Bronchial epithelial cell (primary cell): ENCODE data around the gene CHRNA4. TPM values are rescaled to one million over a fixed set of nuclear protein-coding genes. Genes with fewer than 3 reads are reported as not detected.

ENCODE experiments used
- DNase-seq: peaks from one replicate; pipeline ENCODE4 v3.0.0-alpha.2; 2010; ENCODE audit warnings: low read depth
- FAIRE-seq: peaks from 2 replicates; lab custom pipeline; 2011; peaks lifted over from hg19 to GRCh38; lab: Jason Lieb, UNC
- H3K27me3 ChIP-seq: 2 replicates; pipeline ENCODE4 v1.5.1; 2011; ENCODE audit warnings: low read length; ENCODE audit not compliant: control insufficient read depth, insufficient read depth
- H3K36me3 ChIP-seq: 2 replicates; pipeline ENCODE4 v1.5.1; 2011; ENCODE audit warnings: low read length; ENCODE audit not compliant: control insufficient read depth, insufficient read depth
- H3K4me3 ChIP-seq: 2 replicates; pipeline ENCODE4 v1.5.1; 2011; ENCODE audit warnings: mild to moderate bottlenecking, low read depth, low read length, control low read depth
- total RNA-seq: library from RNA; depleted of rRNA; stranded (reverse); fragments of >200 nt; gene quantifications from 2 replicates; pipeline ENCODE4 v1.2.1, GENCODE V29; 2014
- TF ChIP-seq, protein P1 (sequence below): IDR thresholded peaks from 2 replicates; pipeline ENCODE4 v1.5.1; 2011; ENCODE audit warnings: mild to moderate bottlenecking, moderate library complexity, low read length, control low read depth, inconsistent platforms; ENCODE audit not compliant: insufficient read depth, severe bottlenecking

The CHRNA4 gene
- total RNA-seq, 1 donor from 2014 or later, result not detected

DNA sequence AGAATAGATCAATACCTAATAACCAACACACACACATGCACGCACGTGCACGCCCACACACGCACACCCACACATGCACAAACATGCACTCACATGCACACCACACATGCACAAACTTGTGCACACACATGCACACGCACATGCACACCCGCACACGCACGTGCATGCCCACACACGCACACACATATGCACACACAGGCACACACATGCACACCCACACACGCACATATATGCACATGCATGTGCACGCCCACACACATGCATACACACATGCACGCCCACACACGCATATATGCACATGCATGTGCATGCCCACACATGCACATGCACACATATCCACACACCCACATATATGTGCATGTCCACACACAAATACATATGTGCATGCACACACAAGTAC is 26.2 kb upstream of the CHRNA4 start:
- DNase-seq (no peak), FAIRE-seq (peak; percentile 86)
- TF ChIP-seq, protein P1, sequence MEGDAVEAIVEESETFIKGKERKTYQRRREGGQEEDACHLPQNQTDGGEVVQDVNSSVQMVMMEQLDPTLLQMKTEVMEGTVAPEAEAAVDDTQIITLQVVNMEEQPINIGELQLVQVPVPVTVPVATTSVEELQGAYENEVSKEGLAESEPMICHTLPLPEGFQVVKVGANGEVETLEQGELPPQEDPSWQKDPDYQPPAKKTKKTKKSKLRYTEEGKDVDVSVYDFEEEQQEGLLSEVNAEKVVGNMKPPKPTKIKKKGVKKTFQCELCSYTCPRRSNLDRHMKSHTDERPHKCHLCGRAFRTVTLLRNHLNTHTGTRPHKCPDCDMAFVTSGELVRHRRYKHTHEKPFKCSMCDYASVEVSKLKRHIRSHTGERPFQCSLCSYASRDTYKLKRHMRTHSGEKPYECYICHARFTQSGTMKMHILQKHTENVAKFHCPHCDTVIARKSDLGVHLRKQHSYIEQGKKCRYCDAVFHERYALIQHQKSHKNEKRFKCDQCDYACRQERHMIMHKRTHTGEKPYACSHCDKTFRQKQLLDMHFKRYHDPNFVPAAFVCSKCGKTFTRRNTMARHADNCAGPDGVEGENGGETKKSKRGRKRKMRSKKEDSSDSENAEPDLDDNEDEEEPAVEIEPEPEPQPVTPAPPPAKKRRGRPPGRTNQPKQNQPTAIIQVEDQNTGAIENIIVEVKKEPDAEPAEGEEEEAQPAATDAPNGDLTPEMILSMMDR, result no peak
- no peaks in the 10 kb centered on the region for H3K36me3 ChIP-seq
- no peak overlapping the region for H3K4me3 ChIP-seq
- no peaks in the 10 kb centered on the region for H3K27me3 ChIP-seq

DNA sequence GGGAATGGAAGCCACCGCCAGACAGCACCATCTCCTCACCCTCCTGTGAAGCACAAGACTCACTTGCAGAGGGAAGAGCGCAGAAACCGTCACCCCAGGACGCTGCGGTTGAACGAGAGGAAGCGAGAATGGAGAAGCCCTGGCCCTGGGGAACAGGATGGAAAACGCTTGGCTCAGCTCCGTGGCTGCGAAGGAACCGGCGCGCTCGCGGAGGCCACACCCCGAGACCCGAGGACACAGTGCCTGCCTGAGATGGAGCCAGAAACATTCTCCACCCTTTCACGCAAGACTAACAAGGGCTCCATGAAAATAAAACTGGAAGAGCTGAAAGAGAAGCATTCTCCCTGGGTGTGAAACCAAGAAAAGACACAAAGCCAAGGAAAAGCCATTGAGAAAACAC is 25.3 kb upstream of the CHRNA4 start:
- Histone ChIP-seq H3K4me3 (no peak overlapping the region), H3K36me3 (no peaks in the 10 kb centered on the region), H3K27me3 (no peaks in the 10 kb centered on the region)
- FAIRE-seq, result no peak
- DNase-seq, result no peak
- TF ChIP-seq, protein P1, result no peak

DNA sequence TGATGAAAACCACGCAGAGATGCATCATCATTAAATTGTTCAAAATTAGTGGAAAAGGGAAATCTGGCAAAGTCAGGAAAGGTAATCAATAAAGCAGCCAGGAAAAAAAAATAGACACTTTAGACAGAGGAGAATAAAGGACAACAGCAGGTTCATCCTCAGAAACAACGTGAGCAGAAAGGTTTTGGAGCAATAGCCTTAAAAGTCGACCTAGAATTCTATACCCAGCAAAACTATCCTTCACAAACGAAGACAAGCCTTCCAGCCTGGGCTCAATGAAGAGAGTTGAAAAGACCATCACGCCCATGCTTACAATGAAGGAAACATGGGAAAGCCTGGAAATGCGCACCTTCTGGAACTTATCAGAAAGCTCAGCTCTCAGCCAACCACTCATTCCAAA is 24.7 kb upstream of the CHRNA4 start:
- DNase-seq (no peak), FAIRE-seq (peak; percentile 43)
- no peaks in the 10 kb centered on the region for H3K27me3 ChIP-seq

DNA sequence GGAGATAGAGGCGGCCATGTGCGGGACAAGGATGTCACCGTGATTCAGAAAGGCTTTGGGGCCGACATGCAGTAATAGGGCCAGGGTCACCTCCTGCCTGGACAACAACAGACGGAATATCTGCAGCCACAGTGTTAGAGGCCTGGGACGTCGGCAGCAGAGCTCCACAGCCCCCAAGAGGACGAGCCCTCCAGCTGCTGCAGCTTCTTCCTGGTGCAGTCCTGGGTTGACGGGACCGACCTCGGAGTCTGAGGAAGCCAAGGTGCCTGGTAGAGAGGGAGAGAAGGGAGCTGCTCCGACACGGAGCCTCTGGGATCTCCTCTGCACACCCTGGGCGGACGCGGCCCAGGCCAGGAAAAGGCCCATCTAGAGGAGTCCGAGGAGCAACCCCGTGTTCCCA is 23.2 kb upstream of the CHRNA4 start:
- DNase-seq, result no peak
- Histone ChIP-seq H3K4me3 (no peak overlapping the region), H3K27me3 (no peaks in the 10 kb centered on the region), H3K36me3 (no peaks in the 10 kb centered on the region)
- TF ChIP-seq, protein P1, result no peak
- FAIRE-seq, result no peak

More for the DNA sequence above, 24.7 kb upstream of the CHRNA4 start:
- Histone ChIP-seq H3K4me3 (no peak overlapping the region), H3K36me3 (no peaks in the 10 kb centered on the region)
- TF ChIP-seq, protein P1, result no peak

DNA sequence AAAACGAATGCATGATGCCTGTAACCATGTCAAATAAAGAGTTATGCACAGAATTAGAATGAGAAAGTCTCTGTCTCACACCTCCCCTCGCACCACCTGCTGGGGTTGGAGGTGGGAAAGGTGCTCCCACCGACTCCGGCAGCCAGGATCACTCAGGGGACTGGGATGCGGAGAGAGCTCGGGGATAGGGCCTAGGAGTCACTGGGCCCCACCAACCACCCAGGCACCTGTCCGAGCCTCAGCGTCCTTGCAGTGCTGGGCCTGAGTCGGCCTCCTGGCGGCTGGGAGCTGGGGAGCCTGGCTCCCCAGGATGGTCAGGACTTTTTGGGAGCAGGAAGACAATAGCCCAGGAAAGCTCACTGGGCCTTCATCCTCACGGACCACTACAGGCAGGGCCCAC is 22.4 kb upstream of the CHRNA4 start:
- H3K36me3 ChIP-seq, result no peaks in the 10 kb centered on the region
- no peak overlapping the region for H3K4me3 ChIP-seq
- TF ChIP-seq, protein P1, result no peak
- no peak for FAIRE-seq
- no peaks in the 10 kb centered on the region for H3K27me3 ChIP-seq
- no peak for DNase-seq
